Fibroblast of pulmonary artery (primary cell): ENCODE measurements around the gene VPS35.

Experiments
- DNase-seq: peaks from one replicate; pipeline ENCODE4 v3.0.0-alpha.2; 2010; ENCODE audit warnings: low read depth
- H3K4me3 ChIP-seq: replicated peaks from 2 replicates; pipeline ENCODE4 v1.5.1; 2011; ENCODE audit warnings: low read depth, mild to moderate bottlenecking, control low read depth, low read length, moderate library complexity
- CTCF ChIP-seq: IDR thresholded peaks from 2 replicates; pipeline ENCODE4 v1.5.1; 2011; ENCODE audit warnings: mild to moderate bottlenecking, control low read depth, low read length, inconsistent platforms; ENCODE audit errors: missing control alignments

VPS35 gene

GRCh38 chr16:46721885-46722284 lies 32.9 kb upstream of the VPS35 start:
- TF ChIP-seq CTCF: no peak
- H3K4me3 ChIP-seq: no peak overlapping the region
- no peak for DNase-seq

- DNase-seq: no peak
- TF ChIP-seq CTCF: no peak
- H3K4me3 ChIP-seq: no peak overlapping the region
Observed at GRCh38 chr16:46720619-46721018, 31.6 kb upstream of the VPS35 start.

GRCh38 chr16:46719528-46719927 lies 30.6 kb upstream of the VPS35 start:
- TF ChIP-seq CTCF: no peak
- H3K4me3 ChIP-seq: no peak overlapping the region
- DNase-seq: no peak

GRCh38 chr16:46718214-46718613 lies 29.2 kb upstream of the VPS35 start:
- no peak for TF ChIP-seq CTCF
- no peak for DNase-seq
- H3K4me3 ChIP-seq: no peak overlapping the region

GRCh38 chr16:46717692-46718091 lies 28.7 kb upstream of the VPS35 start:
- TF ChIP-seq CTCF: no peak
- DNase-seq: no peak
- no peak overlapping the region for H3K4me3 ChIP-seq

GRCh38 chr16:46715769-46716305 lies 26.9 kb upstream of the VPS35 start:
- no peak for TF ChIP-seq CTCF
- no peak for DNase-seq
- no peak overlapping the region for H3K4me3 ChIP-seq

GRCh38 chr16:46714797-46715591 lies 26.0 kb upstream of the VPS35 start:
- no peak overlapping the region for H3K4me3 ChIP-seq
- no peak for TF ChIP-seq CTCF
- no peak for DNase-seq
